Activated naive CD8-positive, alpha-beta T cell treated with anti-CD3 and anti-CD28 coated beads, Interleukin-2, amount 10 ng/mL, durations not matched to agents 7 days and 5 days (primary cell): ENCODE measurements around the gene SLC15A3. TPM values are rescaled to one million over a fixed set of nuclear protein-coding genes. Genes with fewer than 3 reads are reported as not detected.

Experiments used
- ATAC-seq: fragments of 150-1000 bp; cut with Tn5 transposase; one replicate; pipeline ENCODE4 v1.10.0; 2021; ENCODE audit warnings: low read depth, moderate library complexity
- POLR2A ChIA-PET: fragments of 350-600 bp; sonication (Branson Sonifier 250); formaldehyde crosslinking; loops from one replicate; lab custom pipeline; 2021; ENCODE audit warnings: antibody characterized with exemption; lab: Charles Lee
- DNase-seq: peaks from one replicate; pipeline ENCODE4 v3.0.0; 2021
- H3K27ac Mint-ChIP-seq: one replicate; pipeline ENCODE4 v1.8.0; 2022; ENCODE audit warnings: mild to moderate bottlenecking, mixed read lengths
- H3K27me3 Mint-ChIP-seq: one replicate; pipeline ENCODE4 v1.8.0; 2022; ENCODE audit warnings: mild to moderate bottlenecking, moderate library complexity, mixed read lengths
- H3K36me3 Mint-ChIP-seq: one replicate; pipeline ENCODE4 v1.8.0; 2021; ENCODE audit warnings: mild to moderate bottlenecking, mixed read lengths
- H3K4me1 Mint-ChIP-seq: one replicate; pipeline ENCODE4 v1.8.0; 2021; ENCODE audit warnings: mixed read lengths
- H3K4me3 Mint-ChIP-seq: one replicate; pipeline ENCODE4 v1.8.0; 2022; ENCODE audit warnings: mild to moderate bottlenecking, moderate library complexity, mixed read lengths
- H3K9me3 Mint-ChIP-seq: one replicate; pipeline ENCODE4 v1.8.0; 2021; ENCODE audit warnings: mixed read lengths
- total RNA-seq, 2 experiments: library from RNA; stranded (reverse); gene quantifications; one replicate each; pipeline ENCODE4 v1.2.3, GENCODE V29; 2021

SLC15A3 gene
- total RNA-seq, 2 experiments from 2014 or later, result 7.2 to 7.4 TPM

GRCh38 chr11:60930394-60930793, 21.6 kb downstream of the SLC15A3 start:
- Mint-ChIP-seq H3K27me3 (peaks cover 24% of the 10 kb centered on the region), H3K36me3 (no peaks in the 10 kb centered on the region), H3K27ac (no peak overlapping the region), H3K4me1 (peaks cover under 1% of the 10 kb centered on the region), H3K4me3 (no peak overlapping the region), H3K9me3 (no peaks in the 10 kb centered on the region)
- POLR2A ChIA-PET, result no interaction called here
- no peak for DNase-seq
- ATAC-seq, result no peak

GRCh38 chr11:60929764-60930163, 22.2 kb downstream of the SLC15A3 start:
- H3K4me3 Mint-ChIP-seq, result no peak overlapping the region
- H3K9me3 Mint-ChIP-seq, result no peaks in the 10 kb centered on the region
- H3K36me3 Mint-ChIP-seq, result no peaks in the 10 kb centered on the region
- H3K4me1 Mint-ChIP-seq, result peaks cover 4% of the 10 kb centered on the region
- no peak overlapping the region for H3K27ac Mint-ChIP-seq
- no peak for ATAC-seq
- peaks cover 30% of the 10 kb centered on the region for H3K27me3 Mint-ChIP-seq
- POLR2A ChIA-PET, result no interaction called here
- DNase-seq, result no peak

- Mint-ChIP-seq H3K36me3 (no peaks in the 10 kb centered on the region), H3K9me3 (no peaks in the 10 kb centered on the region), H3K4me1 (peaks cover 6% of the 10 kb centered on the region), H3K27ac (no peak overlapping the region), H3K4me3 (no peak overlapping the region), H3K27me3 (peaks cover 30% of the 10 kb centered on the region)
- ATAC-seq, result no peak
- DNase-seq, result peak; percentile 25
- POLR2A ChIA-PET, result interaction anchor here (1.5 kb wide), 1 partner anchor 9 kb away, joined by 3 read pairs; no protein-coding TSS in a partner anchor
These were observed 23.4 kb downstream of the SLC15A3 start for GRCh38 chr11:60928563-60929001.

DNA sequence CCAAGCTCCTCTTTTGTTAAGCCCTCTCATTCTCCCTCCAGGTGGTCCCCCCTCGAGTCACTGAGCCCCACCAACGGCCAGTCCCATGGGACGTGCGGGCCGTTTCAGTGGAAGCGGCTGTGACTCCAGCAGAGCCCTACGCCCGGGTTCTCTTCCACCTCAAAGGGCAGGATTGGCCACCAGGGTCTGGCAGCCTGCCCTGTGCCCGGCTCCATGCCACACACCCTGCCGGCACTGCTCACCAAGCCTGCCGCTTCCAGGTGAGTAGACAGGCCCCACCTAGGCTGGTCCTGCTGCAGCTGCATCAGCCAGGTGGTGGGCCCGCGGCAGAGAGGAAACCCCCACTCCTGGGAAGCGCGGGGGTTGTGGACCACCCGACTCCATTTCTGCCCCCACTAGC, 24.4 kb downstream of the SLC15A3 start:
- Mint-ChIP-seq H3K27ac (no peak overlapping the region), H3K9me3 (no peaks in the 10 kb centered on the region), H3K4me1 (peaks cover 6% of the 10 kb centered on the region), H3K36me3 (peaks cover 2% of the 10 kb centered on the region), H3K27me3 (peaks cover 27% of the 10 kb centered on the region), H3K4me3 (no peak overlapping the region)
- POLR2A ChIA-PET, result interaction anchor here (1.5 kb wide), 1 partner anchor 8 kb away, joined by 3 read pairs; no protein-coding TSS in a partner anchor
- DNase-seq, result no peak
- no peak for ATAC-seq

- POLR2A ChIA-PET, result interaction anchor here (1.5 kb wide), 1 partner anchor 7 kb away, joined by 3 read pairs; no protein-coding TSS in a partner anchor
- Mint-ChIP-seq H3K36me3 (peaks cover 6% of the 10 kb centered on the region), H3K4me3 (no peak overlapping the region), H3K9me3 (no peaks in the 10 kb centered on the region), H3K27me3 (peaks cover 26% of the 10 kb centered on the region), H3K27ac (no peak overlapping the region), H3K4me1 (peaks cover 6% of the 10 kb centered on the region)
- DNase-seq (no peak), ATAC-seq (no peak)
These were observed 24.8 kb downstream of the SLC15A3 start for GRCh38 chr11:60927061-60927592.

GRCh38 chr11:60926500-60926899, 25.5 kb downstream of the SLC15A3 start:
- Mint-ChIP-seq H3K4me1 (peaks cover 6% of the 10 kb centered on the region), H3K4me3 (no peak overlapping the region)
- POLR2A ChIA-PET, result no interaction called here

DNA sequence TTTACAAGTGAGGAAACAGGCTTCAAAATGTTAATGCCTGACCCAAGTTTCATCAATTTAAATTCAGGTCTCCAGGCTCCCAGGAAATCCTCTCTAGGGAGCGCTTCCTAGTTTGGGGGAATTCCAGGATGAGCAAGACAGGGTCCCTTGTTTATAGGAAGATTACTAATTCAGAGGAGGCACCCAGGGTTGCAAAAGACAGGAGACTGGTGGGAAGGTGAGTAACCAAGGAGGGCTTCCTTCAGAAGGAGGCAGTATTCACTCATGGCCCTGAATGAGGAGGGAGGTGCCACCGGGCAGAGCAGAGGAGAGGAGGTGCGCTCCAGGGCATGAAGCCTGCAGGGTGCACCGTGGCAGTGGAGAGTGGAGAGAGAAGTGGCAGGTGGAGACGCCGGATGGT, 26.1 kb downstream of the SLC15A3 start:
- H3K27ac Mint-ChIP-seq, result no peak overlapping the region
- no peak for ATAC-seq
- no peaks in the 10 kb centered on the region for H3K9me3 Mint-ChIP-seq
- H3K36me3 Mint-ChIP-seq, result peaks cover 9% of the 10 kb centered on the region
- H3K27me3 Mint-ChIP-seq, result peaks cover 24% of the 10 kb centered on the region
- POLR2A ChIA-PET, result no interaction called here
- no peak for DNase-seq
- H3K4me1 Mint-ChIP-seq, result peaks cover 6% of the 10 kb centered on the region
- no peak overlapping the region for H3K4me3 Mint-ChIP-seq

More at GRCh38 chr11:60926500-60926899, 25.5 kb downstream of the SLC15A3 start:
- peaks cover 25% of the 10 kb centered on the region for H3K27me3 Mint-ChIP-seq
- no peak overlapping the region for H3K27ac Mint-ChIP-seq
- no peak for DNase-seq
- ATAC-seq, result no peak
- H3K9me3 Mint-ChIP-seq, result no peaks in the 10 kb centered on the region
- peaks cover 8% of the 10 kb centered on the region for H3K36me3 Mint-ChIP-seq

GRCh38 chr11:60924906-60925853, 26.8 kb downstream of the SLC15A3 start:
- ATAC-seq (peak; percentile 24), DNase-seq (no peak)
- Mint-ChIP-seq H3K27me3 (peaks cover 24% of the 10 kb centered on the region), H3K27ac (no peak overlapping the region), H3K4me3 (peak overlapping the region; percentile 50), H3K36me3 (peaks cover 12% of the 10 kb centered on the region), H3K9me3 (no peaks in the 10 kb centered on the region), H3K4me1 (peaks cover 6% of the 10 kb centered on the region)
- POLR2A ChIA-PET, result no interaction called here

- peak; percentile 55 for DNase-seq
- Mint-ChIP-seq H3K27ac (no peak within 1 kb of the TSS), H3K9me3 (no peaks in the 10 kb centered on the region), H3K4me1 (peaks cover 6% of the 10 kb centered on the region), H3K36me3 (peaks cover 16% of the 10 kb centered on the region), H3K4me3 (peak within 1 kb of the TSS; percentile 66), H3K27me3 (peaks cover 24% of the 10 kb centered on the region)
- peak; percentile 41 for ATAC-seq
- POLR2A ChIA-PET, result interaction anchor here (0.6 to 1.3 kb wide), 3 partner anchors 9 to 48 kb away, joined by 3 to 5 read pairs (median 3); no protein-coding TSS in a partner anchor
These were observed 27.7 kb downstream of the SLC15A3 start, which contains the start of gene TMEM132A for GRCh38 chr11:60924110-60924905. Gene TMEM132A, plus strand, starts transcription at chr11:60924460. Its CDS starts 174 bp downstream, at chr11:60924634.

GRCh38 chr11:60923800-60924109, 28.2 kb downstream of the SLC15A3 start:
- Mint-ChIP-seq H3K4me1 (peaks cover 6% of the 10 kb centered on the region), H3K36me3 (peaks cover 17% of the 10 kb centered on the region), H3K4me3 (peak overlapping the region; percentile 66), H3K27me3 (peaks cover 24% of the 10 kb centered on the region), H3K9me3 (no peaks in the 10 kb centered on the region), H3K27ac (no peak overlapping the region)
- POLR2A ChIA-PET, result interaction anchor here (0.6 to 1.3 kb wide), 3 partner anchors 9 to 49 kb away, joined by 3 to 5 read pairs (median 3); no protein-coding TSS in a partner anchor
- ATAC-seq (no peak), DNase-seq (no peak)

- POLR2A ChIA-PET, result interaction anchor here (0.6 to 1.3 kb wide), 3 partner anchors 8 to 49 kb away, joined by 3 to 5 read pairs (median 3); no protein-coding TSS in a partner anchor
- Mint-ChIP-seq H3K4me1 (peaks cover 7% of the 10 kb centered on the region), H3K27me3 (peaks cover 24% of the 10 kb centered on the region), H3K27ac (no peak overlapping the region), H3K36me3 (peaks cover 17% of the 10 kb centered on the region), H3K4me3 (peak overlapping the region; percentile 37), H3K9me3 (no peaks in the 10 kb centered on the region)
- no peak for DNase-seq
- ATAC-seq, result no peak
These were observed 28.6 kb downstream of the SLC15A3 start for GRCh38 chr11:60923326-60923725.

DNA sequence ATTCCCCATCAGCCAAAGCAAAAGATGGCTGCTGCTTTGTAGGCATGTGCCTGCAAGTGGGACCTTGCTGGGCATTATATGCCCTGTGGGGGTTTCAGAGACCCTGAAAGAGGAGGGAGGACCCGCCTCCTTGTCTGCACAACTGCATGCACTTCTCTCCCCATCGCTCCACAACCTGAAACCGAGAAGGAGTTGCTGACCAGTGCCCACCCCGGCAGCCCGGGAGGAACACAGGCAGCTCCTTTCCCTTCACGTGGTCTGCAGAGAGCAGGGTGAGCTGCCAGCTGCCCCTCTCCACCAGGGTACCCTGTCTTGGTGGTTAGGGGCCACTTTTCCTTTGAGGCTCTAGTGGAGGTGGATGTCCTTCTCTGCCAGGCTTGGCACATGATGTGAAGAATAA, 29.1 kb downstream of the SLC15A3 start:
- Mint-ChIP-seq H3K4me1 (peaks cover 9% of the 10 kb centered on the region), H3K27ac (no peak overlapping the region), H3K36me3 (peaks cover 17% of the 10 kb centered on the region), H3K27me3 (peaks cover 24% of the 10 kb centered on the region), H3K9me3 (no peaks in the 10 kb centered on the region), H3K4me3 (no peak overlapping the region)
- ATAC-seq (no peak), DNase-seq (no peak)
- POLR2A ChIA-PET, result no interaction called here
